GM21786 (cell line): Measurements from ENCODE around the gene CA7.
"Not testable (repeated sequence)": the region's sequence is repeated elsewhere in the genome, so short reads cannot be mapped to it uniquely, and the experiment has no call there.

Experiments used
- ATAC-seq: cut with Tn5 transposase; IDR thresholded peaks from one replicate; pipeline ENCODE4 v1.9.1; 2021; ENCODE audit not compliant: unreplicated experiment

The CA7 gene

GRCh38 chr16:66846266-66846665, 2.1 kb downstream of the CA7 start:
- ATAC-seq: no peak

DNA sequence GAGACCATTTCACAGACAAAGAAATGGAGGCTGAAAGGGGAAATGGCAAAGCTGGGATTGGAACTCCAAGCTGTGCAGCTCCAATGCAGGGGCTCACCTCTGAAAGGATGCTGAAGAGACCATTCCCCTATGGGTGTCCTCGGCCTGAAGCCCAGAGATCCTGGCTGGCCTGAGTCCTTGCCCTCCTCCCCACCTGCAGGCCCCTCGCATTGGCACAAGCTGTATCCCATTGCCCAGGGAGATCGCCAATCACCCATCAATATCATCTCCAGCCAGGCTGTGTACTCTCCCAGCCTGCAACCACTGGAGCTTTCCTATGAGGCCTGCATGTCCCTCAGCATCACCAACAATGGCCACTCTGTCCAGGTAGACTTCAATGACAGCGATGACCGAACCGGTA, 2.6 kb downstream of the CA7 start:
- no peak for ATAC-seq

DNA sequence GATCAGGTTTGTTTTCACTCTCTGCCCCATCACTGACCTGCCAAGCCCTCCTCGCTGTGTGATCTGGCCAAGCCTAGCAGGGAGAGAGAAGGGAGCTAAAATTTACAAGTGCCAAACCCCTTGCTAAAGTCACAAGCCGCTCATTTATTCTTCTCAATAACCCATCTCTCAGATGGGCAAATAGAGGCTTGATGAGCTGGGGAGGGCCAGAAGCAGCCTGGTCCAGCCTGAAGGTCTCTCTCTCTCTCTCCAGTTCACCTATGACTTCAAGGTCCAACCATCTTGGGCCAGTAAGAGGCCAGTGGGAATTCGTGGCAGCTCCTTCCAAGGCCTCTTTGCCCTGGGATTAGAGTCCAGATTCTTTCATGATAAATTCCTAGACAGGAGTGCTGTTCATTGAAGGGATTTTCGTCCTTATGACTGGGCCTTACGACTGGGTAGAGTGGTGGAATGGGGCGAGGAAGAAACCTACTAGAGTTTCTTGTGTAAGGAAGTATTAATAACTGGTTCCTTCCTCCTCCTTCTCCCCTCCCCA, 3.4 kb downstream of the CA7 start:
- no peak for ATAC-seq

GRCh38 chr16:66848172-66848571, 4.0 kb downstream of the CA7 start:
- ATAC-seq: no peak

- no peak for ATAC-seq
Observed at GRCh38 chr16:66849021-66849420, 4.8 kb downstream of the CA7 start.

- no peak for ATAC-seq
Observed at GRCh38 chr16:66849549-66849948, 5.3 kb downstream of the CA7 start.

GRCh38 chr16:66850115-66850815, 6.1 kb downstream of the CA7 start:
- no peak for ATAC-seq

DNA sequence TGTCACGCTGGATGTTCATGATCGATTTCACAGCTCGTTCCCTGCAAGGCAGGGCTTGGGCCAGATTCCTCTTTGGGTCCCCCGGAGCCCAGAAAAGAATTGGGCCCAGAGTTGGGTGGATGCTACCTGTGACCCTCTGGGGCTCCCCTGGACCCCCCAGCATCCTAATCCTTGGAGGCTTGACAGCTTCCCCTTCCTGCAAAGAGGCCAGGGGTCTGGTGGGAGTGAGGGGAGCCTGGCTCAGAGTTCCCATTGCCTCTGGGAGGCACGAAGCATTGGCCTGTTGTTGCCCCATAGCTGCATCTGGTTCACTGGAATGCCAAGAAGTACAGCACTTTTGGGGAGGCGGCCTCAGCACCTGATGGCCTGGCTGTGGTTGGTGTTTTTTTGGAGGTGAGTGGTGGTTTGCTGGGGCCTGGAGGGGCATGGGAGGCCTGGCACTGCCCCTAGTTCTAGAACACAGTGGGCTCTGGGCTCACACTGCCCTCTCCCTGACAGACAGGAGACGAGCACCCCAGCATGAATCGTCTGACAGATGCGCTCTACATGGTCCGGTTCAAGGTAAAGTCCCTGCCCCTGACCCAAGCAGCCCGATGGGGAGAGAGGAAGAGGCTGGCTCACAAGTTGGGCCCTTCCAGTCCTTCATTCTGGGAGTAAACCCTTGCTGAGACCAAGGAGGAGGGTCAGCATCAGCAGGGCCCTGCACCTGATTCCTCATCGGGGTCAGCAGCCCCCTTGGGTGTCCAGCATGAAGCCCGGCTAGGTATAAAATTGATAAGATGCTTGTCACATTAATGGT, 7.2 kb downstream of the CA7 start:
- no peak for ATAC-seq

DNA sequence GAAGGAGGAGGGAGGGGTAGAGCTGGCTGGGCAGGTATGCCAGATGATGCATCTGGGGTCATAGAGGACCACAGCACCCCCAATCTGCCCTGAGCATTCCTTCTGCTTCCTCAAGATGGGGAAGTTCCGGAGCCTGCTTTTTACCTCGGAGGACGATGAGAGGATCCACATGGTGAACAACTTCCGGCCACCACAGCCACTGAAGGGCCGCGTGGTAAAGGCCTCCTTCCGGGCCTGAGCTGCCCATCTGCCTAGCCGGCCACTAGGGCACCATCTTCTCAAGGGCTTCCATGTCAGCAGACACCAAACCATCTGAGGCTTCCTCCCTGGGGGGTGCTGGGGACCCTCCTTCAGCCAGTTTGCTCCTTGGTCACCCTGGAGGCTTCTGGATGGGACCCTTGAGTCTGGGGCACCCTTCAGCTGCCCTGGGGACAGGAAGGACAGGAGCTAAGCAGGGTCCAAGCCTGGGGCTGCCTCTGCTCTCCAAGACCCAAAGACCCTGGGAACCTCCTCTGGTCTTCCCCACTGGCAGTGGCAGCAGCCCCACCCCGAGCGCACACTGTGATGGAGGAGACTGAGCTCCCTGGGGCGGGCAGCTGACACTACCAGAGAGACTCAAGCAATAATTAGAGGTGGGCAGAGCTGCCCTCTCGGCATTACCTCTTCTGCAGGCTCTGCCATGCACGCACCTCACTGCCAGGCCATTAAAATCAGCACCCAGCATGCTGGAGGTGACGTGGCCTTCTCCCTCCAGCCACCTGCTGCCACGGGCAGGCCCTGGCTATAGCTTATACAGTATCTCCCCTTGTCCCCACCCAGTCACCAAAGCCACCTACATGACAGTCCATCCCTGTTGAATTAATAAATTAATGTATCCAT, 9.3 kb downstream of the CA7 start:
- ATAC-seq: no peak

DNA sequence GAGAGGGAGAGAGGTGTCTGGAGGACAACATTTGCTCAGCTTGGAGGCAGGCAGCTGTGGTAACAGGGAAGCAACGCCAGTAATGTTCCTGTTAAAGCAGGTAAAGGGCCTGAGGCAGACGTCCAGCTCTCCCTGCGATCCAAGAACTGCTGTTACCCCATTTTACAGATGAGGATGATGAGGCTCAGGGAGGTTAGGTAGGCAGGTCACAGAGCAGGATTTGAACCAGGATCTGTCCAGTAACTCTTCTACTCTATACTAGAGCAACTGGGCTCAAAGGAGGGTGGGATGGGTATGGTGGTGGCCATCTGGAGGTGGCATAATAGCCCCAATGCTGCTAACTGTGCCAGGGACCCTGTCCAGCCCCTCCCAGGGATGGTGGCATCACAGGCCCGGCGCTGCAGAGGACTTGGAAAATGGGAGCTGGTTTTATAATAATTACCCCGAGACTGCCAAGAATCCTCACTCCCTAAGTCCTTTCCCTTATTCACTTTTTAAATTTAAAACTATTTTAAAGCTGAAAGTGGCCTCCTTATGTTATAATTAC, 12.0 kb downstream of the CA7 start:
- ATAC-seq: no peak

DNA sequence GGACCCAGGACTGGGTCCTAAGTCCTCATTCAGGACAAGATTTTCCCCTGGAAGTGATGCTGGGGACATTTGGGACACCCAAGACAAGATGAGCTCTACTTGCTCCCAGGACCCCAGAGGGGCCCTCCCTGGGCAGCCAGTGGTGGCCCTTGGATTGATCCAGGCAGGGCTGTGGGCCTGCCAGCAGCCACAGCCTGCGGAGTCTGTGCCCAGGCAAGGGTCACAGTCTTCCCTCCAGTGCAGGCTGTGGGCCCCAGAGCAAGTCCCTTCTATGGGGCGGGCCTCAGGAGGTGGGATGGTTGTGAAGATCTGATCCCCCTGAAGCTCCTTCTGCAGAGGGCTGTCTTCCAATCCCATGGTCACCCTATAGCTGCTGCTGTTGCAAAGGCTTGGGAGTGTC, 12.6 kb downstream of the CA7 start:
- no peak for ATAC-seq

DNA sequence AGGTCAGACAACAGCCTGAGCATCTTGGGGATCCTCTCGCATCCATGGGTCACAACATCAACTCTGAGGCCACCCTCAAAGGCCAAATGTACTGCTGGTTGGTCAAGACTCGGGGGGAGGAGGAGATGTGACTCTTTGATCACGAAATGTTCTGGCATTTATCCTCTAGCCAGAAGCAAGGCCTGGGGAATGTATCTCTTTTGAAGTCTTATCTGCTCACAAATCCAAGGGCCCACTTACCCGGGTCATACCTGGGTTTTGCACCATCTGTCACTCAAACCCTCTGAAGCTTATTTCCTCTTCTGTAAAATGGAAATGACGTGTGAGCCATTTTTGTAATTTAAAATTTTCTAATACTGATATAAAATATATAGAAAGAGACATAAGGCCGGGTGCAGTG, 13.2 kb downstream of the CA7 start:
- no peak for ATAC-seq

- ATAC-seq: peak; percentile 64
Observed at GRCh38 chr16:66858740-66859396, 14.7 kb downstream of the CA7 start.

DNA sequence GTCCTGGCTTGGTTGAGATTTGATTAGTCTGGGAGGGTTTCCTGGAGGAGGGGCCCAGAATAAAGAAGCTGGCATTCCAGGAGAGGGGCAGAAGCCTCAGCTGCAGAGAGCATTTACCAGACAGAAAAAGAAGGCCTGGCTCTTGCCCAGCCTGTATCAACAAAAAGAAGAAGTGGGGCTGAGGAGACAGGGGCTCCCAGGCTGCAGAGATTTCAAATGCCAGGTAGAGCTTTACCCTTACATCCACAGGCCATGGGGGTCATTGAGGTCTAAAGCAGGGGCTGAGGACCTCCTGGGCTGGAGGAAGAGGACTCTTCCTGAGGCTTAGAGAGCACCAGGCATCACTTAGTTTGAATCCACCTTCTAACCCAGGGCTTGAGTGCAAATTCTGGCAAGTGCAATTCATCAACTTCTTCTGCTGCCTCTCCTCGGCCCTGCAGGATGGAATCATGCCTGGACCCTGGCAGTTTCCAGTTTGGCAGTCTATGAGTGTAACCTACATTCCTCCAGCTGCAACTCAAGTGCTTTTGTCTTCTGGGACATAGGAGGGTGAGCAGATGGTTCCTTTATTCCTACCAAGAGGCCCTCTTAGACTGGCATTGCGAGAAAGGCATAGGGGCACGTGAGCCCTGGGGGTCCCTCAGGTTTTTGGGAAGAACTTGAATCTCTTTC, 15.3 kb downstream of the CA7 start:
- no peak for ATAC-seq

GRCh38 chr16:66862023-66862520, 17.9 kb downstream of the CA7 start:
- no peak for ATAC-seq

- ATAC-seq: no peak
Observed at GRCh38 chr16:66863707-66864106, 19.5 kb downstream of the CA7 start.

DNA sequence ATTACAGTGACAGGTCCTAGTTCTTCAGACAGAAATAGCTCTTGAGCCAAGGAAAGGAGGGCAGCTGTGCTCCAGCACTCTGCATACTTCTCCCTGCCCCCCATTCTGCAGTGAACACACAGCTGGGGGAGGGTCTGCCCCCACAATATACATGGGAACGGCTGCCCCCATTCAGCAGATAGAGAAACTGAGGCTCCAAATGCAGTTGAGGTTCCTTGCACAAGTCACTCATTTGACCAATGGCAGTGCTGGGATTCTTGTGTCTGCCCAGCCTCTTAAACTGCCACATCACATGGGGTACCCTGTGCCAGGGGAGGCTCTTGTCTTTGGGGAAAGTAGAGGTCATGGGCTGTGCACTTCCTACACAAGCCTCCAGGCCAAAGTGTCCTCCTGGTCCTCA, 25.2 kb downstream of the CA7 start:
- ATAC-seq: no peak

DNA sequence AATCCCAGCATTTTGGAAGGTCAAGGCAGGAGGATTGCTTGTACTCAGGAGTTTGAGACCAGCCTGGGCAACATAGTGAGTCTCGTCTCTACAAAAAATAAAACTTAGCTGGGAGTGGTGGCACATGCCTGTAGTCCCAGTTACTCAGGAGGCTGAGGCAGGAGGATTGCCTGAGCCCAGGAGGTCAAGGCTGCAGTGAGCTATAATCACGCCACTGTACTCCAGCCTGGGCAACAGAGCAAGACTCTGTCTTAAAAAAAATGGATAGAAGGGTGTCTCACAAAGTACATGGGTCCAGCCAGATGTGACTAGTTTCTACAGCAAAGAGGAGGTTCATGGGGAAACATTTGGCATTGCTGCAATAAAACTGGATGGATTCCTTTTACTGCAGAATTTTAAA, 27.1 kb downstream of the CA7 start:
- ATAC-seq: not testable (repeated sequence)

DNA sequence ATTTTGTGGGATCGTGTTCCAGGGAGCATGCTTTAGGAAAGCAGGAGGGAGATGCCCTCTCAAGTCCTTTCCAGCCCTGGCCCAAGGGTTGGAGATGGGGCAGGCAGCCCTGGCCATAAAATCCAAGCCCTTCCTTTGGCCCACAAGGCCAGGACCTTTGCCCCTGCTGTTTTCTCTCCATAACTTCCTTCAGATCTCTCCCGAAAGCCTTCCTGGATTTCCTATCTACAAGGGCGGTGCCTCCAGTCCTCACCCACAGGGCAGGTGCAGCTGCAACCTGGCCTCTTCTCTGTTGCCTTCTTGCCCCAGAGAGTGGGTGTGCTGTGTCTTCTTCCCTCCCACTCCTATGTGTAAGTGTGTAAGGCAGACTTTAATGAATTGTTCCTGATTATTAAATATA, 27.6 kb downstream of the CA7 start:
- no peak for ATAC-seq

DNA sequence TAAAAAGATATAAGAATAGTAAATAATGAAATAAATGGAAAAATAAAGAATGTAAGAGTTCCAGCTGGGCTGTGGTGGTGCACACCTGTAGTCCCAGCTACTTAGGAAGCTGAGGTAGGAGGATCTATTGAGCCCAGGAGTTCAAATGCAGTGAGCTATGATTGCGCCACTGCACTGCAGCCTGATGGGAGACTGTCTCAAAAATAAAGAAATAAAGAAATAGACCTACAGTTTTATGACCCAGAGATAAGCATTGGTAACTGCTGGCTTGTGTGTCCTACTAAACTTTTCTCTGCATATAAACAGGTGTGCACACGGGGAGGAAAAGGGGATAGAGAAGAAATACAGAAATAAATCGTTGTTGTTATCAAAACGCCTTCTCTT, 28.3 kb downstream of the CA7 start:
- ATAC-seq: no peak
